HEK293 (cell line): Measurements from ENCODE around the gene GBF1.

ENCODE experiments used
- BCL11A ChIP-seq: fragments of 450-650 bp; formaldehyde crosslinking; IDR thresholded peaks from 2 replicates; pipeline ENCODE4 v1.5.1; 2016; ENCODE audit warnings: low read depth, missing biosample characterization, missing genetic modification characterization
- BCL6B ChIP-seq: fragments of 450-650 bp; formaldehyde crosslinking; IDR thresholded peaks from 2 replicates; pipeline ENCODE4 v1.5.1; 2017; ENCODE audit warnings: missing biosample characterization, missing genetic modification characterization
- HOXC10 ChIP-seq: sonication (generic); formaldehyde crosslinking; IDR thresholded peaks from 2 replicates; pipeline ENCODE4 v1.8.1; 2023; ENCODE audit warnings: mild to moderate bottlenecking, missing genetic modification reagents
- HOXD13 ChIP-seq: sonication (generic); formaldehyde crosslinking; IDR thresholded peaks from 2 replicates; pipeline ENCODE4 v1.8.0; 2022; ENCODE audit warnings: missing genetic modification reagents, borderline replicate concordance
- OVOL3 ChIP-seq: fragments of 450-650 bp; formaldehyde crosslinking; IDR thresholded peaks from 2 replicates; pipeline ENCODE4 v1.5.1; 2016; ENCODE audit warnings: missing biosample characterization, missing genetic modification characterization
- PRDM1 ChIP-seq: fragments of 450-650 bp; formaldehyde crosslinking; IDR thresholded peaks from 2 replicates; pipeline ENCODE4; 2016; ENCODE audit warnings: missing biosample characterization, missing genetic modification characterization
- SALL2 ChIP-seq: fragments of 450-650 bp; formaldehyde crosslinking; IDR thresholded peaks from 2 replicates; pipeline ENCODE4 v1.5.0; 2017; ENCODE audit warnings: missing biosample characterization, mild to moderate bottlenecking, missing genetic modification characterization, borderline replicate concordance
- SCRT2 ChIP-seq: fragments of 450-650 bp; formaldehyde crosslinking; IDR thresholded peaks from 2 replicates; pipeline ENCODE4 v1.5.1; 2016; ENCODE audit warnings: missing biosample characterization, missing genetic modification characterization
- ZBTB1 ChIP-seq: fragments of 450-650 bp; formaldehyde crosslinking; IDR thresholded peaks from 2 replicates; pipeline ENCODE4 v1.5.1; 2016; ENCODE audit warnings: missing biosample characterization, missing genetic modification characterization
- ZFHX2 ChIP-seq: fragments of 450-650 bp; formaldehyde crosslinking; conservative IDR thresholded peaks from 2 replicates; pipeline ENCODE4 v1.5.1; 2016; ENCODE audit warnings: missing biosample characterization, missing genetic modification characterization
- ZNF10 ChIP-seq: fragments of 450-650 bp; formaldehyde crosslinking; IDR thresholded peaks from 2 replicates; pipeline ENCODE4 v1.5.1; 2017; ENCODE audit warnings: missing biosample characterization, missing genetic modification characterization
- ZNF138 ChIP-seq: fragments of 450-650 bp; formaldehyde crosslinking; IDR thresholded peaks from 2 replicates; pipeline ENCODE4 v1.5.1; 2016; ENCODE audit warnings: missing biosample characterization, missing genetic modification characterization, borderline replicate concordance
- ZNF155 ChIP-seq: fragments of 450-650 bp; formaldehyde crosslinking; IDR thresholded peaks from 2 replicates; pipeline ENCODE4 v1.5.1; 2016; ENCODE audit warnings: missing biosample characterization, missing genetic modification characterization
- ZNF2 ChIP-seq: fragments of 450-650 bp; formaldehyde crosslinking; IDR thresholded peaks from 2 replicates; pipeline ENCODE4 v1.5.1; 2016; ENCODE audit warnings: missing biosample characterization, missing genetic modification characterization
- ZNF23 ChIP-seq: fragments of 450-650 bp; formaldehyde crosslinking; IDR thresholded peaks from 2 replicates; pipeline ENCODE4 v1.5.1; 2016; ENCODE audit warnings: missing biosample characterization, missing genetic modification characterization, borderline replicate concordance
- ZNF292 ChIP-seq: fragments of 450-650 bp; formaldehyde crosslinking; IDR thresholded peaks from 2 replicates; pipeline ENCODE4 v1.5.1; 2016; ENCODE audit warnings: low read depth, missing biosample characterization, missing genetic modification characterization, borderline replicate concordance
- ZNF311 ChIP-seq: fragments of 450-650 bp; formaldehyde crosslinking; IDR thresholded peaks from 2 replicates; pipeline ENCODE4 v1.5.1; 2017; ENCODE audit warnings: missing biosample characterization, missing genetic modification characterization, borderline replicate concordance
- ZNF366 ChIP-seq: fragments of 450-650 bp; formaldehyde crosslinking; conservative IDR thresholded peaks from 2 replicates; pipeline ENCODE4 v1.5.1; 2016; ENCODE audit warnings: missing biosample characterization, missing genetic modification characterization
- ZNF394 ChIP-seq: fragments of 450-650 bp; formaldehyde crosslinking; IDR thresholded peaks from 2 replicates; pipeline ENCODE4 v1.5.1; 2016; ENCODE audit warnings: missing biosample characterization, missing genetic modification characterization, mild to moderate bottlenecking, moderate library complexity, borderline replicate concordance
- ZNF416 ChIP-seq: fragments of 450-650 bp; formaldehyde crosslinking; IDR thresholded peaks from 2 replicates; pipeline ENCODE4 v1.5.1; 2016; ENCODE audit warnings: missing biosample characterization, missing genetic modification characterization
- ZNF426 ChIP-seq: fragments of 450-650 bp; formaldehyde crosslinking; IDR thresholded peaks from 2 replicates; pipeline ENCODE4 v1.5.1; 2017; ENCODE audit warnings: missing biosample characterization, missing genetic modification characterization, mild to moderate bottlenecking, inconsistent platforms, moderate library complexity
- ZNF501 ChIP-seq: fragments of 450-650 bp; formaldehyde crosslinking; IDR thresholded peaks from 2 replicates; pipeline ENCODE4 v1.5.1; 2016; ENCODE audit warnings: missing biosample characterization, missing genetic modification characterization
- ZNF544 ChIP-seq: fragments of 450-650 bp; formaldehyde crosslinking; IDR thresholded peaks from 2 replicates; pipeline ENCODE4 v1.5.0; 2017; ENCODE audit warnings: missing biosample characterization, missing genetic modification characterization
- ZNF555 ChIP-seq: fragments of 450-650 bp; formaldehyde crosslinking; conservative IDR thresholded peaks from 2 replicates; pipeline ENCODE4 v1.5.1; 2017; ENCODE audit warnings: missing biosample characterization, mild to moderate bottlenecking, missing genetic modification characterization, inconsistent platforms
- ZNF658 ChIP-seq: fragments of 450-650 bp; formaldehyde crosslinking; IDR thresholded peaks from 2 replicates; pipeline ENCODE4; 2016; ENCODE audit warnings: missing biosample characterization, missing genetic modification characterization
- ZNF664 ChIP-seq: fragments of 450-650 bp; formaldehyde crosslinking; IDR thresholded peaks from 2 replicates; pipeline ENCODE4 v1.5.1; 2016; ENCODE audit warnings: missing biosample characterization, missing genetic modification characterization
- ZNF692 ChIP-seq: fragments of 450-650 bp; formaldehyde crosslinking; IDR thresholded peaks from 2 replicates; pipeline ENCODE4 v1.5.1; 2016; ENCODE audit warnings: missing biosample characterization, missing genetic modification characterization
- ZNF76 ChIP-seq: fragments of 450-650 bp; formaldehyde crosslinking; IDR thresholded peaks from 2 replicates; pipeline ENCODE4; 2016; ENCODE audit warnings: low read depth, missing biosample characterization, missing genetic modification characterization, borderline replicate concordance
- ZNF776 ChIP-seq: fragments of 450-650 bp; formaldehyde crosslinking; IDR thresholded peaks from 2 replicates; pipeline ENCODE4 v1.5.0; 2017; ENCODE audit warnings: missing biosample characterization, missing genetic modification characterization, borderline replicate concordance
- ZSCAN16 ChIP-seq: fragments of 450-650 bp; formaldehyde crosslinking; IDR thresholded peaks from 2 replicates; pipeline ENCODE4 v1.5.1; 2016; ENCODE audit warnings: missing biosample characterization, missing genetic modification characterization
- ZSCAN18 ChIP-seq: fragments of 450-650 bp; formaldehyde crosslinking; IDR thresholded peaks from 2 replicates; pipeline ENCODE4 v1.5.1; 2016; ENCODE audit warnings: missing biosample characterization, missing genetic modification characterization
- TF ChIP-seq, protein P1 (sequence below): fragments of 450-650 bp; formaldehyde crosslinking; IDR thresholded peaks from 2 replicates; pipeline ENCODE4 v1.5.1; 2016; ENCODE audit warnings: missing biosample characterization, missing genetic modification characterization
- TF ChIP-seq, protein P2 (sequence below): sonication (generic); formaldehyde crosslinking; IDR thresholded peaks from 2 replicates; pipeline ENCODE4 v1.8.1; 2022; ENCODE audit warnings: mild to moderate bottlenecking, moderate library complexity, missing genetic modification reagents

Gene GBF1

DNA sequence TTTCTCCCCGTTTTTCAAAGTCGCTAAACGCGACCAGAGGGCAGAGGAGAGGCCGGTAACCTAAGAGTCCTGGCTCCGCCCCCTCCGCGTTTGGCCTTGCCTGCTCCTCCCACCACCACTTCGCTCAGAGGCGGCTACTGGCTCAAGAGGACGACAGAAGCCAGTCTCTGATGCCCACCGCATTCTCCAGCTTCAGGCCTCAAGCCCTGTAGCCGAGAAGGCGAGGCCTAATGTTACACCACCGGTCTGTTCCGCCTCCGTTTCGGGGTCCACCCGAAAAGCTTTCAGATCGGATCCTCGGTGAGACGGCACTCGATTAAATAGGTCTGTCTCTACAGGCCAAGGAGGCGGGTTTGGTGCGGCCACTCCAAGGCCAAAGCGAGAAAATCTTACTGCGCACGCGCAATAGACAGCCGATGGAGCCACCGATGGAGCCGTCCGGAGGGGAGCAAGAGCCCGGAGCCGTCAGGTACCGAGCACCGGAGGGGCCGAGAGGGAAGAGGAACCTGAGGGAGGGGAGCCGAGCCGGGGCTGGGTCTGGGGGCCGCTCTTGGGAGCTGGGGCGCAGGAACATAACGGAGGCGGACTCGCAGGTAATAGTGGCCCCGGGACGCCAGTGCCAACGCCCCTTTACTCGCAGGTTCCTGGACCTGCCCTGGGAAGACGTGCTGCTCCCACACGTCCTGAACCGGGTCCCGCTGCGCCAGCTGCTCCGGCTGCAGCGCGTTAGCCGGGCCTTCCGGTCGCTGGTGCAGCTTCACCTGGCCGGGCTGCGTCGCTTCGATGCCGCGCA lies 175.6 kb downstream of the GBF1 start, which contains the start of gene FBXL15 (continued):
- TF ChIP-seq ZNF501 (tag by site-specific recombination) (peak; percentile 97), ZNF416 (tag by site-specific recombination) (no peak), BCL6B (no peak), ZNF394 (peak; percentile 99), ZNF292 (no peak), ZNF366 (tag by site-specific recombination) (peak; percentile 44; the same call in 1 of the 2 replicates), ZFHX2 (peak; percentile 59), ZNF544 (tag by site-specific recombination) (no peak), ZNF2 (tag by site-specific recombination) (peak; percentile 96), ZSCAN18 (peak; percentile 87), ZBTB1 (tag by site-specific recombination) (peak; percentile 6; the same call in 1 of the 2 replicates), OVOL3 (tag by site-specific recombination) (peak; percentile 72; the same call in 1 of the 2 replicates), BCL11A (tag by site-specific recombination) (peak; percentile 23; the same call in 1 of the 2 replicates), ZNF138 (tag by site-specific recombination) (no peak), HOXC10 (CRISPR knock-in tag) (no peak), ZNF692 (tag by site-specific recombination) (peak; percentile 95), ZNF155 (no peak), ZNF664 (tag by site-specific recombination) (peak; percentile 44; the same call in 1 of the 2 replicates), ZNF658 (tag by site-specific recombination) (no peak), SALL2 (tag by site-specific recombination) (no peak), ZNF311 (tag by site-specific recombination) (no peak), ZNF426 (tag by site-specific recombination) (no peak), ZNF776 (tag by site-specific recombination) (no peak), ZNF10 (tag by site-specific recombination) (peak; percentile 70; the same call in 1 of the 2 replicates), ZNF23 (tag by site-specific recombination) (no peak), HOXD13 (CRISPR knock-in tag) (no peak), ZSCAN16 (peak; percentile 55; the same call in 1 of the 2 replicates), ZNF555 (tag by site-specific recombination) (no peak), PRDM1 (tag by site-specific recombination) (no peak), SCRT2 (peak; percentile 48; the same call in 1 of the 2 replicates), ZNF76 (peak; percentile 82)
- TF ChIP-seq, protein P1, sequence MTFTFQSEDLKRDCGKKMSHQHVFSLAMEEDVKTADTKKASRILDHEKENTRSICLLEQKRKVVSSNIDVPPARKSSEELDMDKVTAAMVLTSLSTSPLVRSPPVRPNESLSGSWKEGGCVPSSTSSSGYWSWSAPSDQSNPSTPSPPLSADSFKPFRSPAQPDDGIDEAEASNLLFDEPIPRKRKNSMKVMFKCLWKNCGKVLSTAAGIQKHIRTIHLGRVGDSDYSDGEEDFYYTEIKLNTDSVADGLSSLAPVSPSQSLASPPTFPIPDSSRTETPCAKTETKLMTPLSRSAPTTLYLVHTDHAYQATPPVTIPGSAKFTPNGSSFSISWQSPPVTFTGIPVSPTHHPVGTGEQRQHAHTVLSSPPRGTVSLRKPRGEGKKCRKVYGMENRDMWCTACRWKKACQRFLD (tag by site-specific recombination), result 0 out of 2 replicates have a peak, but pooled peaks have one; percentile 46
- TF ChIP-seq, protein P2, sequence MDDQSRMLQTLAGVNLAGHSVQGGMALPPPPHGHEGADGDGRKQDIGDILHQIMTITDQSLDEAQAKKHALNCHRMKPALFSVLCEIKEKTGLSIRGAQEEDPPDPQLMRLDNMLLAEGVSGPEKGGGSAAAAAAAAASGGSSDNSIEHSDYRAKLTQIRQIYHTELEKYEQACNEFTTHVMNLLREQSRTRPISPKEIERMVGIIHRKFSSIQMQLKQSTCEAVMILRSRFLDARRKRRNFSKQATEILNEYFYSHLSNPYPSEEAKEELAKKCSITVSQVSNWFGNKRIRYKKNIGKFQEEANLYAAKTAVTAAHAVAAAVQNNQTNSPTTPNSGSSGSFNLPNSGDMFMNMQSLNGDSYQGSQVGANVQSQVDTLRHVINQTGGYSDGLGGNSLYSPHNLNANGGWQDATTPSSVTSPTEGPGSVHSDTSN (CRISPR knock-in tag), result no peak
